OCI-LY1 (cell line): Measurements from ENCODE around the gene TEAD1.

Experiments used
- H2AFZ ChIP-seq: fragments of 200-600 bp; sonication (generic), shearing (Covaris generic); 2 replicates; pipeline ENCODE4 v1.6.0; 2014; ENCODE audit warnings: antibody characterized with exemption, mild to moderate bottlenecking, low read length
- H3F3A ChIP-seq: fragments of 200-600 bp; sonication (generic), shearing (Covaris generic); 2 replicates; pipeline ENCODE4 v1.6.0; 2014; ENCODE audit warnings: mild to moderate bottlenecking, antibody characterized with exemption, low read length, moderate library complexity; ENCODE audit not compliant: insufficient read depth
- H3K27ac ChIP-seq: fragments of 200-600 bp; sonication (generic); 2 replicates; pipeline ENCODE4 v1.5.1; 2014; ENCODE audit warnings: low read length, mixed run types, mild to moderate bottlenecking, low read depth; ENCODE audit not compliant: poor library complexity, severe bottlenecking
- H3K27me3 ChIP-seq: fragments of 200-600 bp; sonication (generic); 2 replicates; pipeline ENCODE4 v1.6.0; 2014; ENCODE audit warnings: antibody characterized with exemption, mild to moderate bottlenecking, low read length, moderate library complexity; ENCODE audit not compliant: insufficient read depth
- H3K36me3 ChIP-seq: fragments of 200-600 bp; sonication (generic); 2 replicates; pipeline ENCODE4 v1.6.1; 2014; ENCODE audit warnings: mild to moderate bottlenecking, antibody characterized with exemption, low read length, moderate library complexity, mixed read lengths; ENCODE audit not compliant: insufficient read depth
- H3K4me1 ChIP-seq: fragments of 200-600 bp; sonication (generic); 2 replicates; pipeline ENCODE4 v1.5.1; 2014; ENCODE audit warnings: mild to moderate bottlenecking, low read length, moderate library complexity; ENCODE audit not compliant: insufficient read depth, severe bottlenecking
- H3K4me2 ChIP-seq: fragments of 200-600 bp; sonication (generic), shearing (Covaris generic); 2 replicates; pipeline ENCODE4 v1.6.1; 2014; ENCODE audit warnings: low read length
- H3K4me3 ChIP-seq: fragments of 200-600 bp; sonication (generic); 2 replicates; pipeline ENCODE4 v1.5.1; 2014; ENCODE audit warnings: low read length, low read depth, mild to moderate bottlenecking, mixed read lengths; ENCODE audit not compliant: poor library complexity, severe bottlenecking
- H3K79me2 ChIP-seq: fragments of 200-600 bp; shearing (Covaris generic); 2 replicates; pipeline ENCODE4 v1.6.1; 2016; ENCODE audit warnings: mixed run types, low read length, mixed read lengths; ENCODE audit not compliant: insufficient read depth
- H3K9ac ChIP-seq: fragments of 200-600 bp; sonication (generic), shearing (Covaris generic); 2 replicates; pipeline ENCODE4 v1.6.1; 2014; ENCODE audit warnings: mild to moderate bottlenecking, low read length, mixed read lengths
- H3K9me2 ChIP-seq: fragments of 200-600 bp; sonication (generic), shearing (Covaris generic); 2 replicates; pipeline ENCODE4 v1.6.1; 2014; ENCODE audit warnings: low read depth, mild to moderate bottlenecking, low read length, mixed read lengths
- H3K9me3 ChIP-seq: fragments of 200-600 bp; shearing (Covaris generic); 2 replicates; pipeline ENCODE4 v1.6.1; 2014; ENCODE audit warnings: low read length, mixed read lengths
- H4K20me1 ChIP-seq: fragments of 200-600 bp; sonication (generic), shearing (Covaris generic); 2 replicates; pipeline ENCODE4 v1.6.0; 2016; ENCODE audit warnings: mild to moderate bottlenecking, low read length; ENCODE audit not compliant: insufficient read depth
- CTCF ChIP-seq: fragments of 200-600 bp; sonication (generic), shearing (Covaris generic); IDR thresholded peaks from 2 replicates; pipeline ENCODE4 v1.5.1; 2017; ENCODE audit warnings: mild to moderate bottlenecking, antibody characterized with exemption, low read length, moderate library complexity, mixed read lengths
- EZH2 ChIP-seq: fragments of 200-600 bp; sonication (generic), shearing (Covaris generic); IDR thresholded peaks from 2 replicates; pipeline ENCODE4 v1.8.0; 2017; ENCODE audit warnings: borderline replicate concordance, mixed run types, mild to moderate bottlenecking, antibody characterized with exemption, low read length, moderate library complexity, mixed read lengths

Gene TEAD1

GRCh38 chr11:12743834-12744449 is 69.7 kb downstream of the TEAD1 start:
- no peak overlapping the region for H3K4me3 ChIP-seq

GRCh38 chr11:12744826-12745502 is 70.7 kb downstream of the TEAD1 start:
- Histone ChIP-seq H3K4me1 (no peaks in the 10 kb centered on the region), H3K79me2 (no peaks in the 10 kb centered on the region), H3K4me2 (no peak overlapping the region), H3K36me3 (no peaks in the 10 kb centered on the region), H2AFZ (no peak overlapping the region), H3K9me3 (no peaks in the 10 kb centered on the region), H3K27me3 (0 out of 2 replicates have a peak, but pooled peaks cover 3% of the 10 kb centered on the region), H3K9me2 (no peaks in the 10 kb centered on the region), H4K20me1 (no peaks in the 10 kb centered on the region), H3K9ac (no peak overlapping the region), H3K4me3 (no peak overlapping the region), H3F3A (no peaks in the 10 kb centered on the region), H3K27ac (no peak overlapping the region)
- no peak for TF ChIP-seq CTCF
- TF ChIP-seq EZH2, result no peak

More at GRCh38 chr11:12743834-12744449, 69.7 kb downstream of the TEAD1 start:
- H3K9me2 ChIP-seq, result no peaks in the 10 kb centered on the region
- H2AFZ ChIP-seq, result no peak overlapping the region
- no peaks in the 10 kb centered on the region for H3K79me2 ChIP-seq
- no peak overlapping the region for H3K4me2 ChIP-seq
- H3K27me3 ChIP-seq, result 0 out of 2 replicates have a peak, but pooled peaks cover 3% of the 10 kb centered on the region
- H4K20me1 ChIP-seq, result no peaks in the 10 kb centered on the region
- H3K36me3 ChIP-seq, result no peaks in the 10 kb centered on the region
- no peaks in the 10 kb centered on the region for H3K9me3 ChIP-seq
- TF ChIP-seq EZH2, result no peak
- no peak overlapping the region for H3K9ac ChIP-seq
- H3K27ac ChIP-seq, result no peak overlapping the region
- H3K4me1 ChIP-seq, result no peaks in the 10 kb centered on the region
- no peaks in the 10 kb centered on the region for H3F3A ChIP-seq

GRCh38 chr11:12745787-12746186 is 71.6 kb downstream of the TEAD1 start:
- Histone ChIP-seq H3K79me2 (no peaks in the 10 kb centered on the region), H3K4me3 (no peak overlapping the region)

More at GRCh38 chr11:12745787-12746186, 71.6 kb downstream of the TEAD1 start:
- H3K4me2 ChIP-seq, result no peak overlapping the region
- H2AFZ ChIP-seq, result no peak overlapping the region
- no peak overlapping the region for H3K27ac ChIP-seq
- no peaks in the 10 kb centered on the region for H3K9me2 ChIP-seq
- no peak overlapping the region for H3K9ac ChIP-seq
- TF ChIP-seq EZH2, result no peak
- no peak for TF ChIP-seq CTCF
- no peaks in the 10 kb centered on the region for H3F3A ChIP-seq
- H3K9me3 ChIP-seq, result no peaks in the 10 kb centered on the region
- no peaks in the 10 kb centered on the region for H4K20me1 ChIP-seq
- H3K36me3 ChIP-seq, result no peaks in the 10 kb centered on the region
- no peaks in the 10 kb centered on the region for H3K27me3 ChIP-seq
- H3K4me1 ChIP-seq, result no peaks in the 10 kb centered on the region
